Measurements from ENCODE around the gene CSNK1G2. TPM values are rescaled to one million over a fixed set of nuclear protein-coding genes. Genes with fewer than 3 reads are reported as not detected.

The CSNK1G2 gene
- total RNA-seq, 1 experiment from 2014 or later = 34.0 TPM

- DNase-seq (ENCODE audit: extremely low read depth, low read depth) = no peak
Observed at GRCh38 chr19:1962674-1963073, 21.7 kb downstream of the CSNK1G2 start.

DNA sequence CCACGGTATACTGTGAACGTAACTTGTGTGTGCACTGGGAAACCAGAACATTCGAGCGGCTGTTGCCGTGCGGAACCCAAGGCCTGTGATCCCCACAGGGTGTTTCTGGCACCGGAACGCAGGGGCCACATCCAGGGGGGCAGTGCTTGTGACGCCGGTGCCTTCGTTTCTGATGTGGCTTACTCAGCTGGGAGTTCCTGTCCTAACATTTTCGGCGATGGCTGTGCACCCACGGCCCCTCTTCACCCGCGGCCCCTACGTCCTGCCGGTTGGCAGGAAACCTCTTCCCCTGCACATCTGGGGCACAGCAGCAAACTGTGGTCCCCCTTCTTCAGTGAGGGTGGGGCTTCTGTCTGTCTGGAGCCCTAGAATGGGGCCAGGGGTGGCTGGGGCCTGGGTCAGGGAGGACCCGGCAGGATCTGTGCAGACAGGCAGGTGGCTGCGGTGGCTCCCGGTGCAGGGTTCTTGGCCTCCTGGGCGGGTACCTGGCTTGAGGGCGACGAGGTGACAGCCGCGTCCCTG lies 26.2 kb downstream of the CSNK1G2 start:
- no peak for DNase-seq (ENCODE audit: extremely low read depth, low read depth)

GRCh38 chr19:1968279-1969175 lies 27.6 kb downstream of the CSNK1G2 start:
- DNase-seq (ENCODE audit: extremely low read depth, low read depth) = no peak

DNA sequence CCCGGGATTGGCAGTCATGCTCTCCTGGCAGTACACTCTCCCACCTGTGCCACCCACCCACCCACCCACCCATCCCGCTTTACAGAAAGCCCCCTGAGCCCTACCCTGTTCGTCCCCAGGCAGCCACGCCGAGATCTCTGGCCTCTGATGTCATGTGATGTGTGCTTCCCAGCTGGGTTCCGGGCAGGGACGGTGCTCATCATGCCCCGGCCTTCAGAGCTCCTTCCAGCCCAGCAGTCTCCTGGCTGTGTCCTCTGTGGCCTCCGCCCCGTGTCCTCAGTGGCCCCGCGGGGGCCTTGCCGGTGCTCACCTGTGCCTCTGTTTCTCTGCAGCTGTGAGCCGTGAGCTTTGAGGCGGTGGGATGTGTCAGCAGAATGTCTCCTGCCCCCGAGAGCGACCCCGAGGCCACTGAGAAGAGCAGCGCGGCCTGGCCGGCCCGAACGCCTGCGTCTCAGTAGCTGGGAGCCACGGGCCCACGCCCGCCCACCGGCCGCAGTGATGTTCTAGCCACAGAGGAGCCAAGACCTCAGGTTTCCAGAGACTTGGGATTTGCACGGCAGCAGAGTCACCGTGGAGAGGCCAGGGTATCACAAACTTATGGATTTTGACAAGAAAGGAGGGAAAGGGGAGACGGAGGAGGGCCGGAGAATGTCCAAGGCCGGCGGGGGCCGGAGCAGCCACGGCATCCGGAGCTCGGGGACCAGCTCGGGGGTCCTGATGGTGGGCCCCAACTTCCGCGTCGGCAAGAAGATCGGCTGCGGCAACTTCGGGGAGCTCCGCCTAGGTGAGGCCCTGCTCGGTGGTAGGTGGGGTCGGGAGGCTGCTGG lies 28.4 kb downstream of the CSNK1G2 start:
- DNase-seq (ENCODE audit: extremely low read depth, low read depth) = no peak

- no peak for DNase-seq (ENCODE audit: extremely low read depth, low read depth)
Observed at GRCh38 chr19:1970003-1970805, 29.2 kb downstream of the CSNK1G2 start.

GRCh38 chr19:1970806-1971502 lies 30.0 kb downstream of the CSNK1G2 start:
- no peak for DNase-seq (ENCODE audit: extremely low read depth, low read depth)

DNA sequence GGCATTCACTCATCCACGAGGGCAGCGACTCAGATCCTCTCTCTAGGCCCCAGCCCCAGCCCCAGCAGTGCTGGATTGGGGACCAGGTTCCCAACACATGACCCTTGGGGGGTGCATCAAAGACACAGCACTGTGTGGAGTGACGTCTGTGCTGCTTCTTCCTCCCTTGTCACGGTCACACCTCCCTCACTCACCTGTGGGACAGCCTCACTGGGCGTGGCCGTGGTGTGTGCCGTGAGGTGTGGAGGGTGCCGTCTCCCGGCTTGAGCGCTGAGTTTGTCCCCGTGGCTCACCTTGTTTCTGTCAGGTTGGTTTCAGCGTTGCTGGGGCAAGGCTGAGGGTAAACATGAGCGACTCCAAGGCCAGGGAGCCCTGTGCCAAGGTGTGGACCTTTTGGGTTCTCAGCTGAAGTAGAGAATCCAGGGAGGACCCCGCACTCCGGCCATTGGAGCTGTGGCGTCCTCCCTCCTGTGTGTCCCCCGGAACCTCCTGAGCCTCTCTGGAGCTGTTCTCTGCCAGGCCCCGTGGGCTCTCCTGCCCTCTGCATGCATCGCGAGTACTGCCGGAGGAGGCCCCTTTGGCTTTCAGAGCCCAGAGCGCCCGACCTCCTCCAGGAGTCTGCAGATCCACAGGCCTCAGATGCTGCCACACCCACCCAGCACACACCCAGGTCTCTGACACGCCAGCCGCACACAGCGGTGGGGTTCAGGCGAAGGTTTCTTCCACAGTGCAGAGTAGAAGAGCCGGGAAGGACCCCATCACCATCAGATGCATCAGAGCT lies 33.6 kb downstream of the CSNK1G2 start:
- no peak for DNase-seq (ENCODE audit: extremely low read depth, low read depth)

DNA sequence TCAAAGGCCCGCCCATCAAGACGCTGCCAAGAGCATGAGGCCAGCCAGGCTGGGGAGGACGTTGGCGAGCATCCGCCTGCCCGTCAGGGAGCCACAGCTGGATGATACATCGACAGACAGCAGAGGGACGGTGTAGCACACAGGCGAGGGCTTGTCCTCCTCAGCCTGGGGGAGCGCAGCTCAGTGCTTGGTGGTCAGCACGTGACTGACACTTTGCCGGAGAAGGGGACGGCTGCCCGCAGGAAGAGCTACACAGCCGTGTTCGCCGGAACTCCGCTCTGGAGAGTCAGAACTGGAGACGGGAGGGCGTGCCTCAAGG lies 34.1 kb downstream of the CSNK1G2 start:
- DNase-seq (ENCODE audit: extremely low read depth, low read depth) = no peak

- DNase-seq (ENCODE audit: extremely low read depth, low read depth) = no peak
Observed at GRCh38 chr19:1977120-1977519, 36.1 kb downstream of the CSNK1G2 start.

DNA sequence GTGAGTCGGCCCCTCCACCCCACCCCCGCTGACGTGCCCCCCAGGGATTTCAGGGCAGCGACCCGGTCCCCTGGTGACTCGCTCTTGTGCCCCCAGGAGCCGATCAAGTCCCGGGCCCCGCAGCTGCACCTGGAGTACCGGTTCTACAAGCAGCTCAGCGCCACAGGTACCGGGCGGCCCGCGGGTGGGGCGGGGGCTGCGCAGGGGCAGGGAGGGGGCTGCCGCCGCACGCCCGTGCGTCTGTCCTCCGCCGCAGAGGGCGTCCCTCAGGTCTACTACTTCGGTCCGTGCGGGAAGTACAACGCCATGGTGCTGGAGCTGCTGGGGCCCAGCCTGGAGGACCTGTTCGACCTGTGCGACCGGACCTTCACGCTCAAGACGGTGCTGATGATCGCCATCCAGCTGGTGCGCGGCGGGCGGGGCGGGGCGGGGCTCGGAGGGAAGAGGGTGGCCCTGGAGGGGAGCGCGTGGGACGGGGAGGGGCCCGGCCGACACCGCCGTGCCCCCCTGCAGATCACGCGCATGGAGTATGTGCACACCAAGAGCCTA lies 37.4 kb downstream of the CSNK1G2 start:
- no peak for DNase-seq (ENCODE audit: extremely low read depth, low read depth)

DNA sequence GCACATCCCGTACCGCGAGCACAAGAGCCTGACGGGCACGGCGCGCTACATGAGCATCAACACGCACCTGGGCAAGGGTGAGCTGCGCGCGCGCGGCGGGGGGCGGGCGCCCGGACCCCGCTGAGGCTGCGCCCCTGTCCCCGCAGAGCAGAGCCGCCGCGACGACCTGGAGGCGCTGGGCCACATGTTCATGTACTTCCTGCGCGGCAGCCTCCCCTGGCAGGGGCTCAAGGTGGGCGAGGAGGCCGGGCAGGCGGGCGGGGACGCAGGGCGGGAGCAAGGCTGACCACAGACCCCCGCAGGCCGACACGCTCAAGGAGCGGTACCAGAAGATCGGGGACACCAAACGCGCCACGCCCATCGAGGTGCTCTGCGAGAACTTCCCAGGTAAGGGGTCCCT lies 38.0 kb downstream of the CSNK1G2 start:
- DNase-seq (ENCODE audit: extremely low read depth, low read depth) = no peak

- DNase-seq (ENCODE audit: extremely low read depth, low read depth) = no peak
Observed at GRCh38 chr19:1979642-1980041, 38.7 kb downstream of the CSNK1G2 start.

DNA sequence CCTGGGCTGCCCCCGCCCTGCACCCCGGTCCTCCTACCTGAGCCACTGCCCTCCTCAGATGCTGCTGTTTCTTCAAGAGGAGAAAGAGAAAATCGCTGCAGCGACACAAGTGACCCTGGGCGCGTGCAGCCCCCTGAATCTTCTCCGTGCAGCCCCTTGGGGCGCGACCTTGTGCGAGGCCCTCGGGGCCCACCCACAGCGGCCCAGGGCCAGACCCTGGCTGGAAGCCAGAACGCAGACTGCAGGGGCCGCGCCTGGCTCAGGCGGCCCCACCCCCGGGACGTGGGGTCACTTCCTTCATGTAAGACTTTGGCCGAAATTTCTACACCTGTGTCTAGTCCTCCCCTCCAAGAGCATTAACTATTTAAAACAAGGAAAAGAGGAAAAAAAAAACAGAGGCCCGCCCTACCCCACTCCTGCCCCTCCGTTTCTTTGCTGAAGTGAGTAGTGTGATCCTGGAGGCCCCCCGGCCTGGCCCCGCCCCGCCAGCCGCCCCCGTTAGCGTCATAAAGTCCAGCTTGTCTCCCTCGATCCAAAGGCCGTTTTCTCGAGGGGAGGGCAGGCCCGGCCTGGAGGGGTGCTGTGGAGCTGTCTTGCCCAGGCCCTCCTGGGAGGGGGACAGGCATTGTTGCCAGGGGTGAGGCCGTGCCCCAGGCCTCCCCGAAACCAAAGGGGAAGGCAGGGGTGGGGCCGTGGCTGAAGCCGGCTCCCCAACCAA lies 39.3 kb downstream of the CSNK1G2 start:
- DNase-seq (ENCODE audit: extremely low read depth, low read depth) = no peak

GRCh38 chr19:1980809-1981181 lies 39.8 kb downstream of the CSNK1G2 start:
- no peak for DNase-seq (ENCODE audit: extremely low read depth, low read depth)

DNA sequence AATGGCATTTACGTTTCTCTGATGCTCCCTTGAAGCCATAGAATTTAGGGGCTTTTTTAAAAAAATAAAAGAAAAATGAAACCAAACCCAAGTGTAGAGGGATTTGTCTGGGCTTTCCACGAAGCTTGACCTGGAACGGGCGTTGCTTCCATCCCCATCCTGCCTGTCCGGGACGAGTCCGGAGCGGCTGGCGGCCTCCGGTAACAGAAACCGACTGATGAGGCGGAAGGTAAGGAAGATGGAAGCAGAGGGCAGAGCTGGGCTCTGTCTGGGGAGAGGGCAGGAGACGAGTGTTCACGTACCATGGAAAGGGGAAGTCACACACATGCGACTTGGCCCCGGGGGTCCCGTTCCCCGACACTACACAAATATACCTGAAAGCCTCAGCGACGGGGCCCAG lies 40.3 kb downstream of the CSNK1G2 start:
- DNase-seq (ENCODE audit: extremely low read depth, low read depth) = no peak

DNA sequence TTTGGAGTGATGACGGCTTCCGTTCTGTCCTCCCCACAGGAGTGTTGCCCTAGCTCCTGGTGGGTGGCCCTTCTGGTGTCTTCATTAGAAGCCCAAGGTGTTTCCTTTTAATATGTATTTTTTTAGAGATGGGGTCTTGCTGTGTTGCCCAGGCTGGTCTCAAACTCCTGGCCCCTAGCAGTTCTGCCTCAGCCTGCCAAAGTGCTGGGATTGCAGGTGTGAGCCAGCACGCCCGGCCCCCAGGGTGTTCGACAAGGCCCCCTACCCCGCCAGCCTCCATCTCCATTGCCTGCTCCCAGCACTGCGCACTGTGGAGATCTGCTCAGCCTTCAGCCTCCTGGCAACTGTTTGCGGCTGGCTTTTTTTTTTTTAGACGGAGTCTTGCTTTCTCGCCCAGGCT lies 43.4 kb downstream of the CSNK1G2 start:
- no peak for DNase-seq (ENCODE audit: extremely low read depth, low read depth)

DNA sequence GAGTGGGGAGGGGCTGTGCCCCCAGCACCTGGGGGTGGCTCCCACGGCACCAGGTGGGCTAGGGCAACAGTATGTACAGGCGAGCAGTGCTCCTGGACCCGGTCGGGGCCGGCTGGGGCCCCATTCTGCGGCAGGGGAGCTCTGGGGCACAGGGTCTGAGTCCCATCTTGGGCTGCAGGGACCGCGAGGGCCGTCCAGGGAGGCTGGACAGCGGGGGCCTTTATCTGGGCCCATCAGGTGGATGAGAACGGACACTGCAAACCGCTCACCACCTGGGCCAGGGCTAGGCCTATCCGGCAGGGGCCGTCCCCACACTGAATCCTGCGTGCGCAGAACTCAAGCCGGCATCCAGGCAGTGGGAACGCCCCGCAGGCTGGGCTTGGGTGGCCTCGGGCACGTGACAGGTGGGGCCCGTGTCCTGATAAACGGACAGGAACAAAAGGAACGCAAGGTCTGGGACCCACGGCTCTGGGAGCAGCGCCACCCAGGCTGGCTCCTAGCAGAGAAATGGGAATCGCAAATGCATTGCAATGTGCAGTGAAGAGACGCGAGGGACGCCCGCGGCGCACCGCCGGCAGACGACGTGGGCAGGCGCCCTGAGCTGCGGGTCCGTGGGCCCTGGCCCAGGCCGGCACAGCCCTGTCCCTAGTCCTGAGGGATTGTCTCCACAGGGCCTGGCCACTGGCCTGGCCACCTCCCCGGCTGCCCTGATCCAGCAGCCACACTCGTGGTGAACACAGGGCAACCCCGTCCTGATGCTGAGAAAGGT lies 44.8 kb downstream of the CSNK1G2 start:
- DNase-seq (ENCODE audit: extremely low read depth, low read depth) = no peak

All from NCI-H460 (cell line).